NB4 (cell line): Measurements from ENCODE around the gene TMEM86B.

Source experiments
- MYC ChIP-seq: IDR thresholded peaks from 2 replicates; pipeline ENCODE4 v1.6.1; 2011; ENCODE audit warnings: low read depth, low read length
- POLR2A ChIP-seq: IDR thresholded peaks from 2 replicates; pipeline ENCODE4 v1.6.1; 2011; ENCODE audit warnings: mild to moderate bottlenecking; ENCODE audit not compliant: insufficient read length; ENCODE audit errors: extremely low read depth
- TF ChIP-seq, protein P1 (sequence below): IDR thresholded peaks from one replicate; pipeline ENCODE4 v1.5.1; 2012; ENCODE audit warnings: low read depth, low read length
- TF ChIP-seq, protein P2 (sequence below): IDR thresholded peaks from 2 replicates; pipeline ENCODE4 v1.6.1; 2011; ENCODE audit warnings: low read depth, low read length

GRCh38 chr19:55229145-55229788, 704 bp upstream of the TMEM86B start:
- TF ChIP-seq, protein P1, sequence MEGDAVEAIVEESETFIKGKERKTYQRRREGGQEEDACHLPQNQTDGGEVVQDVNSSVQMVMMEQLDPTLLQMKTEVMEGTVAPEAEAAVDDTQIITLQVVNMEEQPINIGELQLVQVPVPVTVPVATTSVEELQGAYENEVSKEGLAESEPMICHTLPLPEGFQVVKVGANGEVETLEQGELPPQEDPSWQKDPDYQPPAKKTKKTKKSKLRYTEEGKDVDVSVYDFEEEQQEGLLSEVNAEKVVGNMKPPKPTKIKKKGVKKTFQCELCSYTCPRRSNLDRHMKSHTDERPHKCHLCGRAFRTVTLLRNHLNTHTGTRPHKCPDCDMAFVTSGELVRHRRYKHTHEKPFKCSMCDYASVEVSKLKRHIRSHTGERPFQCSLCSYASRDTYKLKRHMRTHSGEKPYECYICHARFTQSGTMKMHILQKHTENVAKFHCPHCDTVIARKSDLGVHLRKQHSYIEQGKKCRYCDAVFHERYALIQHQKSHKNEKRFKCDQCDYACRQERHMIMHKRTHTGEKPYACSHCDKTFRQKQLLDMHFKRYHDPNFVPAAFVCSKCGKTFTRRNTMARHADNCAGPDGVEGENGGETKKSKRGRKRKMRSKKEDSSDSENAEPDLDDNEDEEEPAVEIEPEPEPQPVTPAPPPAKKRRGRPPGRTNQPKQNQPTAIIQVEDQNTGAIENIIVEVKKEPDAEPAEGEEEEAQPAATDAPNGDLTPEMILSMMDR = no peak
- TF ChIP-seq MYC (no peak), POLR2A (no peak)
- TF ChIP-seq, protein P2, sequence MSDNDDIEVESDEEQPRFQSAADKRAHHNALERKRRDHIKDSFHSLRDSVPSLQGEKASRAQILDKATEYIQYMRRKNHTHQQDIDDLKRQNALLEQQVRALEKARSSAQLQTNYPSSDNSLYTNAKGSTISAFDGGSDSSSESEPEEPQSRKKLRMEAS = no peak
